ES-I3 (cell line): Measurements from ENCODE around the gene PDE3A.
"Not testable (repeated sequence)": the region's sequence is repeated elsewhere in the genome, so short reads cannot be mapped to it uniquely, and the experiment has no call there.

ENCODE experiments used
- H3K36me3 ChIP-seq: 2 replicates; pipeline ENCODE4 v1.6.1; 2013; ENCODE audit warnings: mild to moderate bottlenecking, low read length, control low read depth, moderate library complexity; ENCODE audit not compliant: insufficient read depth
- H3K4me1 ChIP-seq: 2 replicates; pipeline ENCODE4 v1.6.1; 2013; ENCODE audit warnings: mild to moderate bottlenecking, control low read depth, low read length; ENCODE audit not compliant: insufficient read depth
- H3K9ac ChIP-seq: 2 replicates; pipeline ENCODE4 v1.6.1; 2013; ENCODE audit warnings: low read depth, mild to moderate bottlenecking, low read length, moderate library complexity
- H3K9me3 ChIP-seq: 2 replicates; pipeline ENCODE4 v1.6.1; 2013; ENCODE audit warnings: mild to moderate bottlenecking, low read length, moderate library complexity; ENCODE audit not compliant: control insufficient read depth, insufficient read depth

Gene PDE3A

GRCh38 chr12:20601668-20602280, 233.4 kb downstream of the PDE3A start:
- no peaks in the 10 kb centered on the region; the same call in 1 of the 2 replicates for H3K4me1 ChIP-seq
- no peaks in the 10 kb centered on the region for H3K9me3 ChIP-seq
- H3K36me3 ChIP-seq = no peaks in the 10 kb centered on the region
- no peak overlapping the region for H3K9ac ChIP-seq

GRCh38 chr12:20602641-20603391, 234.5 kb downstream of the PDE3A start:
- Histone ChIP-seq H3K9me3 (no peaks in the 10 kb centered on the region), H3K36me3 (no peaks in the 10 kb centered on the region), H3K9ac (no peak overlapping the region), H3K4me1 (no peaks in the 10 kb centered on the region; the same call in 1 of the 2 replicates)

- no peak overlapping the region for H3K9ac ChIP-seq
- H3K36me3 ChIP-seq = no peaks in the 10 kb centered on the region
- no peaks in the 10 kb centered on the region for H3K9me3 ChIP-seq
- no peaks in the 10 kb centered on the region; the same call in 1 of the 2 replicates for H3K4me1 ChIP-seq
Observed at GRCh38 chr12:20604408-20605067, 236.2 kb downstream of the PDE3A start.

GRCh38 chr12:20615020-20615419, 246.7 kb downstream of the PDE3A start:
- H3K9me3 ChIP-seq = not testable (repeated sequence)

GRCh38 chr12:20616093-20616492, 247.8 kb downstream of the PDE3A start:
- no peaks in the 10 kb centered on the region for H3K4me1 ChIP-seq
- no peaks in the 10 kb centered on the region for H3K9me3 ChIP-seq
- no peaks in the 10 kb centered on the region for H3K36me3 ChIP-seq
- no peak overlapping the region for H3K9ac ChIP-seq

More at GRCh38 chr12:20615020-20615419, 246.7 kb downstream of the PDE3A start:
- not testable (repeated sequence) for H3K9ac ChIP-seq, H3K4me1 ChIP-seq, H3K36me3 ChIP-seq

- Histone ChIP-seq H3K36me3 (no peaks in the 10 kb centered on the region), H3K9me3 (no peaks in the 10 kb centered on the region), H3K4me1 (no peaks in the 10 kb centered on the region), H3K9ac (no peak overlapping the region)
Observed at GRCh38 chr12:20620261-20620660, 251.9 kb downstream of the PDE3A start.

- H3K4me1 ChIP-seq = peaks cover 19% of the 10 kb centered on the region
- no peaks in the 10 kb centered on the region for H3K36me3 ChIP-seq
- H3K9ac ChIP-seq = no peak overlapping the region
- H3K9me3 ChIP-seq = no peaks in the 10 kb centered on the region
Observed at GRCh38 chr12:20624718-20625117, 256.4 kb downstream of the PDE3A start.

GRCh38 chr12:20625531-20625930, 257.2 kb downstream of the PDE3A start:
- peaks cover 22% of the 10 kb centered on the region for H3K4me1 ChIP-seq

GRCh38 chr12:20627001-20627588, 258.8 kb downstream of the PDE3A start:
- Histone ChIP-seq H3K36me3 (no peaks in the 10 kb centered on the region), H3K9me3 (no peaks in the 10 kb centered on the region), H3K9ac (no peak overlapping the region), H3K4me1 (peaks cover 22% of the 10 kb centered on the region)

More at GRCh38 chr12:20625531-20625930, 257.2 kb downstream of the PDE3A start:
- Histone ChIP-seq H3K9ac (no peak overlapping the region), H3K36me3 (no peaks in the 10 kb centered on the region), H3K9me3 (no peaks in the 10 kb centered on the region)

GRCh38 chr12:20628226-20628787, 260.0 kb downstream of the PDE3A start:
- Histone ChIP-seq H3K9me3 (no peaks in the 10 kb centered on the region), H3K9ac (no peak overlapping the region), H3K36me3 (no peaks in the 10 kb centered on the region), H3K4me1 (peaks cover 22% of the 10 kb centered on the region)

- H3K9ac ChIP-seq = no peak overlapping the region
- peaks cover 22% of the 10 kb centered on the region for H3K4me1 ChIP-seq
- no peaks in the 10 kb centered on the region for H3K36me3 ChIP-seq
- no peaks in the 10 kb centered on the region for H3K9me3 ChIP-seq
Observed at GRCh38 chr12:20628999-20629398, 260.7 kb downstream of the PDE3A start.

- Histone ChIP-seq H3K36me3 (no peaks in the 10 kb centered on the region), H3K4me1 (peaks cover 22% of the 10 kb centered on the region), H3K9me3 (no peaks in the 10 kb centered on the region), H3K9ac (no peak overlapping the region)
Observed at GRCh38 chr12:20629414-20630156, 261.2 kb downstream of the PDE3A start.

GRCh38 chr12:20631711-20632110, 263.4 kb downstream of the PDE3A start:
- peaks cover 22% of the 10 kb centered on the region for H3K4me1 ChIP-seq
- no peaks in the 10 kb centered on the region for H3K9me3 ChIP-seq
- no peak overlapping the region for H3K9ac ChIP-seq
- no peaks in the 10 kb centered on the region for H3K36me3 ChIP-seq

- Histone ChIP-seq H3K4me1 (no peaks in the 10 kb centered on the region), H3K9ac (no peak overlapping the region), H3K9me3 (no peaks in the 10 kb centered on the region), H3K36me3 (no peaks in the 10 kb centered on the region)
Observed at GRCh38 chr12:20641106-20641505, 272.8 kb downstream of the PDE3A start.
